ENCODE results near the gene MRGPRF. TPM values are rescaled to one million over a fixed set of nuclear protein-coding genes. Genes with fewer than 3 reads are reported as not detected.

The MRGPRF gene
- total RNA-seq, 1 experiment from 2014 or later, result not detected

DNA sequence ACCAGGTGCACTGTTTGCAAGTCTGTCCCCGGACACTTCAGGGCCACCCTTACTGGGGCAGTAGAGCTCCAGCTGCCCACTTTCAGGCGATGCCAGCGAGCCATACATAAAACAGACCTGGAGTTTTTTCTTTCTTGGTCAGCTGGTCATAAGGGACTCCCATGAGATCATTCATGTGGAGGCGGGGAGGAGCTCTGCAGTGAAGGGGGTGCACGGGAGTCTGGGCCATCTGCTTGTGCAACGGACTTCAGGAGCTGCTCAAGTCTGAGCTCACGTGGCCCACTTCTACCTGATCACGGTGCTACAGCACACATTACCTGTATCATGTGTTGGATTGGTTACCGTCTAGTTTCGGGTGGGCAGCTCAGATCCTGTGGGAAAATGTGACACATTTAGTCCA is 9.2 kb upstream of the MRGPRF start:
- DNase-seq (ENCODE audit: low read depth), result no peak

GRCh38 chr11:69018924-69019323 is 5.9 kb upstream of the MRGPRF start:
- peak; percentile 20 for DNase-seq (ENCODE audit: low read depth)

- DNase-seq (ENCODE audit: low read depth), result no peak
These were observed 4.9 kb upstream of the MRGPRF start for GRCh38 chr11:69017951-69018350.

DNA sequence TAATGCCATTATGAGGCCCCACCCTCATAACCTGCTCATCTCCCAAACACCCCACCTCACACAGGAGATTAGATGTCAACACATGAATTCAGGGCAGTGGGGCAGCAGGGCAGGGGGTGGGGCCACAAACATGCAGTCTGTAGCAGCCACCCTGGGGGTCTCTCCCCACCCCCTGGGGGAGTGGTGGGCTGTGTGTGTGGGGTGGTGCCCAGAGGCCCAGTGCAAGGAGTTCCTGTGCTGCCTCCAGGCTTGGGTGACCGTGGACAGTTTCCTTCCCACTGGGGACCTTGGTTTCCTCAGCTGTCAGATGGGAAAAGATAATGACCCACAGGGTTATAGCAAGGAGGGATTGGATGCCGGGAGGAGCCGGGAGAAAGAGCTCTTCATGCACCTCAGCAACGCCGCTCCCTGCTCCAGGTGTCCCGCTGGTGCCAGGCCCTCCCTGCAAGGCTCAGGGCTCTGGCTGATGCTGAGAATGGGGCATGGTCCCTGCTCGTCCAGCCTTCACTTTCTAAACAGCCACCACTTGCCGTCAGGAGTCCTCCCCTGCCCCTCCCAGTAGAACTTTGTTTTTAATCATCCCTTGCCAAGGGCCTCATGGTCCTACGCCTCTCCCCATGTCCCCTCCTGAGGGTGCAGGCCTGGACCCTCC is 2.0 kb upstream of the MRGPRF start:
- DNase-seq (ENCODE audit: low read depth), result no peak

GRCh38 chr11:69014084-69014851 is 1.2 kb upstream of the MRGPRF start:
- peak; percentile 29 for DNase-seq (ENCODE audit: low read depth)

DNA sequence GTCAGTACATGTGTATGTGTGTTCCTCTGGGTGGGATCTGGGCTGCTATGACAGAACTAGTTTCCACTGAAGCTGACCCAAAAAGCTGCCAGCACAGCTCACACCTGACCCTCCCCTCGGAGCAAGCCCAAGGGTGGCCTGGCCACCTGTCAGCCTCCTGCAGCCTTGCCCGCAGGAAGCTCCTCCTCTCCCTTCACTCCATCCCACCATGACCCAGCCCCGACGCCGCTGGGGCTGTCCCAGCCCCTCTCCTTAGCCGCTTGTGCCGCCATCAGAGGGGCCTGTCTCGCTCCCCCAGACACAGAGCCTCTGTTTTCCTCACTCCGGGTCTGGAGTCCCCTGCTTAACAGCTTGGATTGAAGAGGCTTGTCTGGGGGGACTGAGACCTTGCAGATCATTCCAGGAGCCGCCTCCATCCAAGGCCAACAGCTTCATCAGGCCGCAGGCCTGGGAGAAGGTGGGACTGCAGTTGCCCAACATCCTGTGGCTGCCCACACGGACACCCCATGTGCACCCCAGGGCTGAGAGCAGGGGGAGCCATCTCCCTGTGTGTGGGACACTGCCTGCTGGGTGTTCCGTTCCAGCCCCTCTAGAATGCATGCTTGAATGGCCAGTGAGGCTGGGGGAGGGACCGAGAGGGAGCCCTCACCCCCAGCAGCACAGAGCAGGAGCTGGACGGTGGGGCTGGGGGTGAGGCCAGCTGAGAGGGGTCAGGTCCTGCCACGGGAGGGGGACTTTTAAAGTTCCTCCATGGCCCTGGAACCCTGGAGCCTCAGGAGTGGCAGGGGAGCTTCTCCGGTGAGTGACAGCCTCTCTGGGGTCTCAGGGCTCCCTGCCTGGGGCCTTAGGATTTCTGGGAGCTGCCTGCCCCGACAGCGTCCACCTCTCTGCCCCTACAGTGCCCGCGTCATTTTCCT is 696 bp downstream of the MRGPRF start:
- DNase-seq (ENCODE audit: low read depth), result no peak

DNA sequence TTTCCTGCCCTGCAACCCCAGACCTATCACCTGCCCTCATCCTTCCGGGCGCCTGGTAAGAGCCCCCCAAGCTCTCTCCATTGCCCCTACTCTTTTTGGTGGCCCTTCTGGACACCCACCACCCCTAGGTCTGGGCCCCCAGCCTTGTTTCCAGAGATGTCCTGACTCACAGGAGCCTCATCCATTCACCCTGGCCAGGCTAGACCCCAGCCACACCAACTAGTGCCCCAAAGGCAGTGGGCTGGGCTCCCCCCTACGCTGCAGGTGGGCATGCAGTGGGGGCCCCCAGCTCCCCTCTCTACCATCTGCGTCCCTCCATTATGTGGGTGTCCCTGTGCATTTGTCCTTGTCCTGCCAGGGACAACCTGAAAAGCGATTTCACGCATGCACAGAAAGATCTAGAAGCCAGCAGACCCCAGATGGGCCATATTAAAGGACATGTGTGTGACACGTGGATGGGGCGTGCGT is 1.4 kb downstream of the MRGPRF start:
- DNase-seq (ENCODE audit: low read depth), result no peak

GRCh38 chr11:69010964-69011623 is 2.0 kb downstream of the MRGPRF start:
- DNase-seq (ENCODE audit: low read depth), result peak; percentile 60

- no peak for DNase-seq (ENCODE audit: low read depth)
These were observed 2.6 kb downstream of the MRGPRF start for GRCh38 chr11:69010361-69010891.

DNA sequence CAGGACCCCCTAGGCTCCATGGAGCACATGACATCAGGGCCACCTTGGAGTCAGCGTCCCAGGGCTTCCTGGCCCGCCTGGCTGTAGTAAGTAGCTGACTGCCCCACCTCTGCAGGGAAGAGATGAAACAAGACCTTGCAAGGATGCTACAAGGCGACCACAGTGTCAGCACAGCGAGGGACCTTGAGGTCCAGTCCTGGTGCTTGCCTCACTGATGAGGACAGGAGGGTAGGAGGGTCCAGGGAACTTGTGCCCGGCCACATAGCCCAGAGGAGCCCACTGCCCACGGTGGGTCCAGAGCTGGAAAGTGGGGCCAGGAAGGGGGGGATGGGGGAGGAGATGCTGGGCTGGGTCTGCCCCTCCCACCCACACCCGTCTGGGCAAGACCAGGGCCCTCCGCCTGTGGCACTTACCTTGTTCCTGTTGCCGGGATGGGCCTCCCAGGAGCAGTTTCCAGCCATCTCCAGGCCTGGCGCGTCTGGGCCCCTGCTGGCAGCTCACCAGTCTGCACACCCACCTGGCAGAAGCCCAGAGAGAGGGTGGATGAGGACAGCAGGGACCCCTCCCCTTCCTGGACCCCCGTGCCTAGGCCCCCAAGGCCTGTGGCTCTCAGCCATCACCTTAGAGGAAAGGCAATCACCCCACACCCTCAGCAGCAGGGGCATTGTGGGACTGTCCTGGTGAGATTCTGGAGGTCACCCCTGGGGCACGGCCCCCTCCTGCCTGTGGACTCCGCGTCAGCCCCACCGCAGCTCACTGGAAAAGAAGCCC is 3.4 kb downstream of the MRGPRF start:
- DNase-seq (ENCODE audit: low read depth), result no peak

- peak; percentile 93 for DNase-seq (ENCODE audit: low read depth)
These were observed 4.2 kb downstream of the MRGPRF start for GRCh38 chr11:69008737-69009440.

DNA sequence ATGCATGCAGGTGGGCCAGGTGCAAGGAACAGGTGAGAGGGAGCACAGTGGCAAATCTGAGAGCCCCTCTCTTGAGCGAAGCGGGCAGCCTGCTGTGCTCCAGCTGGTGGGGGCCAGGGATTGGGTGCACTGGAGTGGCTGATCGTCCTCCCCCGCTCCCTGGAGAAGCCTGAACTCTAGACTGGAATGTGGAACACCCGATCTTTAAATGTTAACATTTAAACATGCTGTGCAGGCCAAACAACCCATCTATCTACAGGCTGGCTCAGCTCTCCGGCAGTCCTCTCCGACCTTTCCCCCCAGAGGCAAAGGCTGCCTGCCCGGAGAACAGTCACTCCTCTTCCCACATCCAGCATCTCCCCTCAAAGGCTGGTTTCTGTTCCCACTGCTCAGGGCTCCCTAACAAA is 5.1 kb downstream of the MRGPRF start:
- DNase-seq (ENCODE audit: low read depth), result no peak

GRCh38 chr11:69006816-69007215 is 6.2 kb downstream of the MRGPRF start:
- DNase-seq (ENCODE audit: low read depth), result no peak

- DNase-seq (ENCODE audit: low read depth), result no peak
These were observed 7.2 kb downstream of the MRGPRF start for GRCh38 chr11:69005631-69006368.

GRCh38 chr11:69005183-69005630 is 7.8 kb downstream of the MRGPRF start:
- no peak for DNase-seq (ENCODE audit: low read depth)

DNA sequence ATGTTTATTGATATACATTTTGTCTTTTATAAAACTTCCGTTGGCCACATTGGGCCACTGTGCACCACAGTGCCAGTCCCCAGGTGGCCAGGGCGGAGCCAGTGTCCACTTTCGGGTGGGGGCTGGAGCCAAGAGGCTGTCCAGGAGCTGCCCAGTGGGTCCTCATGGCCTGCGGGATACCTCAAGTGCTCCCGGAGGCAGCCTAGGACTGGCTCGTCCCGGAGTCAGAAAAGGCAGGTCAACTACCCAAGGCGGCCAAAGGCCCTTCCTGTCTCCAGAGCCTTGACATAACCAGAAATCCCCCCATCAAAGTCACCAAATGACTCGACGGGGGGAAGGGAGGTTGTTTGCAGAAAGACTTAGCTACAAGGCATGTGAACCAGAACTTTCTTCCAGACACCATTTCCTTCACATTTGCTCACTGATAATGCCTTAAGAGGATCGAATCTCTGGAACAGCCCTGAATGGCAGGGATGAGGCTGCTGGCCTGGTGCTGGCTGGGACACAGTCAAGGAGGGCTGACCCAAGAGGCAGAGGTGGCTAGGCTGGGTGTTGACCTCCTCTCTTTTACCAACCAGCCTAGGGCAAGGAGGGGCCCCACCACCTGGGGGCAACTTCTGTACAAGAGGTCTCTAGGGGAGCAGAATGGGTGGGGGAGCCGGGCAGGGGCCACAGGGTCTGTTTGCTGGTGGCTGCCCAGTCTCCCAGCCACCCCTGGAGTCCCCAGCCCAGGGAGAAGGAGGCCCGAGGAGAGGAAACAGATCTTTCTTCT is 8.4 kb downstream of the MRGPRF start:
- DNase-seq (ENCODE audit: low read depth), result no peak

DNA sequence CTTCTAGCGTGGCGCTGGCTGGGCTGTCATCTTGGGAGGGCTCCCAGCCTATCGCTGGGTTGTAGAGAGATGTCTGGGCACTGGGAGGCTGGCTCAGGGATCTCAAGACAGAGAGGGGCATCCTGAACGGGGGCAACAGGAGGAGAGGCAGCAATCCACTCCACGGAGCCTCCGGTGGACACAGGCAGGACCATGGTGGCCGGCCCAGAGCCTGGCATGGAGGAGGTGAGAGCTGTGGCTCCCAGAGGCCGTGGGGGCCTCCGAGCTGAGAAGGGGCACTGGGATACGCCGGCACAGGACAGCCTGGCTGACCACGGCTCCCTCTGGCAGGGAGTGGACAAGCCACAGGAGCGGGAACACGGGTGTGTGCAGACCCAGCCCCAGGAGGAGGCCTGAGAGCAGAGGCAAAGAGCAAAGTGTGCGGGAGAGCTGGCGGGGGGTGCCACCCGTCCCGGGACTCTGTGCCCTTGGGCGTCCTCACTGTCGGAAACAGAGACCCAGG is 9.1 kb downstream of the MRGPRF start:
- DNase-seq (ENCODE audit: low read depth), result no peak

DNA sequence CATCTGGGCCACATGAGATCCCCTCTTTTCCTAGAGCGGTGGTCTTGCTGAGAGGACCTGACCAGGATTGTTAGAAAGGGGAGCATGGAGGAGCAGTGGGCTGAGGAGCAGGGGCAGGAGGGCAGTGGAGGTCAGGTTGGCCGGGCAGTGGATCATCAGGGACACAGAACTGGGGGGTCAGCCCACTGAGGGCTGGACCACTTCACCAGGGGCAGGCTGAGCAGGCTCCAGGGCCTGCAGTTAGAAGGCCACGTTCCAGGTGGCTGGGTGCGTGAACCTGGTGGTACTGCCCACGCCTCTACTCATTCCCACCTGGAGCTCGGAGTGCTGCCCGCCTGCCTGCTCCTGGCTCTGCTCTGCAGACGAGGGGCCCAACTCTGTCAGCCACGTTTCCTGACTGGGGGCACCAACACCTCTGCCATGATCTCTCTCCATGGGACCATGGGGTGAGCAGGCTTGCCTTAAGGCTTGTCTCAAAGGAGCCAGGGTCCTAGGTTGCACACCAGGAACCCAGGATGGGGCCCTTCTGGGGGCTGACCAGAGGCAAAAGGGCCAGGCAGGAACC is 9.7 kb downstream of the MRGPRF start:
- no peak for DNase-seq (ENCODE audit: low read depth)
